Keratinocyte (primary cell): ENCODE results near the gene TICAM1. TPM values are rescaled to one million over a fixed set of nuclear protein-coding genes. Genes with fewer than 3 reads are reported as not detected.

ENCODE experiments used
- DNase-seq: peaks from one replicate; pipeline ENCODE4 v3.0.0-alpha.2; 2011; ENCODE audit warnings: low read depth, missing footprints, low spot score
- FAIRE-seq: peaks from 2 replicates; lab custom pipeline; 2011; peaks lifted over from hg19 to GRCh38; lab: Jason Lieb, UNC
- H2AFZ ChIP-seq: 2 replicates; pipeline ENCODE4 v1.6.0; 2012; ENCODE audit warnings: low read length, control low read depth, inconsistent platforms; ENCODE audit not compliant: control insufficient read depth
- H3K27ac ChIP-seq: 2 replicates; pipeline ENCODE4 v1.5.1; 2011; ENCODE audit warnings: low read length; ENCODE audit not compliant: control insufficient read depth, insufficient read depth
- H3K27me3 ChIP-seq: 3 replicates; pipeline ENCODE4 v1.6.0; 2011; ENCODE audit warnings: low read length; ENCODE audit not compliant: control insufficient read depth, insufficient read depth; ENCODE audit errors: extremely low read depth
- H3K36me3 ChIP-seq, 2 experiments: 2 replicates in 1 of 2; 3 replicates in 1 of 2; pipeline ENCODE4 v1.5.1; 2011; ENCODE audit warnings: low read length in 2 of 2, mild to moderate bottlenecking in 1 of 2; ENCODE audit not compliant: control insufficient read depth in 2 of 2, insufficient read depth in 2 of 2; ENCODE audit errors: extremely low read depth in 1 of 2
- H3K4me1 ChIP-seq: 3 replicates; pipeline ENCODE4 v1.5.1; 2011; ENCODE audit warnings: low read length; ENCODE audit not compliant: control insufficient read depth, insufficient read depth; ENCODE audit errors: extremely low read depth
- H3K4me2 ChIP-seq: 3 replicates; pipeline ENCODE4 v1.6.0; 2011; ENCODE audit warnings: low read depth, low read length; ENCODE audit not compliant: control insufficient read depth, insufficient read depth; ENCODE audit errors: extremely low read depth
- H3K4me3 ChIP-seq, 3 experiments: fragments of 200-600 bp in 1 of 3; sonication (generic) in 1 of 3; 2 replicates in 2 of 3; 3 replicates in 1 of 3; pipeline ENCODE4 v1.5.1; 2011 to 2016; ENCODE audit warnings: low read length in 3 of 3, mild to moderate bottlenecking in 3 of 3, control low read depth in 2 of 3, inconsistent platforms in 1 of 3, low read depth in 1 of 3, mixed read lengths in 1 of 3, mixed run types in 1 of 3, moderate library complexity in 1 of 3; ENCODE audit not compliant: control insufficient read depth in 2 of 3, insufficient read depth in 2 of 3; ENCODE audit errors: extremely low read depth in 1 of 3
- H3K79me2 ChIP-seq: 2 replicates; pipeline ENCODE4 v1.6.0; 2012; ENCODE audit warnings: low read length; ENCODE audit not compliant: control insufficient read depth, insufficient read depth
- H3K9ac ChIP-seq: 3 replicates; pipeline ENCODE4 v1.6.0; 2011; ENCODE audit warnings: low read length; ENCODE audit not compliant: control insufficient read depth, insufficient read depth; ENCODE audit errors: extremely low read depth
- H3K9me1 ChIP-seq: 3 replicates; pipeline ENCODE4 v1.6.0; 2011; ENCODE audit warnings: low read length; ENCODE audit not compliant: control insufficient read depth, insufficient read depth; ENCODE audit errors: extremely low read depth
- H3K9me3 ChIP-seq: 2 replicates; pipeline ENCODE4 v1.5.1; 2012; ENCODE audit warnings: low read depth, low read length; ENCODE audit not compliant: control insufficient read depth
- H4K20me1 ChIP-seq: 3 replicates; pipeline ENCODE4 v1.6.0; 2011; ENCODE audit warnings: low read length; ENCODE audit not compliant: control insufficient read depth, insufficient read depth; ENCODE audit errors: extremely low read depth
- CTCF ChIP-seq, 3 experiments: IDR thresholded peaks in 1 of 3; conservative IDR thresholded peaks in 1 of 3; optimal IDR thresholded peaks in 1 of 3; 2 replicates in 2 of 3; 3 replicates in 1 of 3; pipeline versions ENCODE3 to v1.5.1; 2011; ENCODE audit warnings: low read length in 3 of 3, mild to moderate bottlenecking in 3 of 3, moderate library complexity in 2 of 3, control low read depth in 1 of 3, inconsistent platforms in 1 of 3; ENCODE audit not compliant: insufficient read depth in 2 of 3; ENCODE audit errors: extremely low read depth in 1 of 3
- EZH2 ChIP-seq: IDR thresholded peaks from one replicate; pipeline ENCODE4 v1.6.1; 2012; ENCODE audit warnings: inconsistent platforms, mild to moderate bottlenecking, low read length, moderate library complexity
- dilution Hi-C: fragments of 300-500 bp; cut with MboI; formaldehyde crosslinking; loops from one replicate; pipeline ENCODE4 v1.7.0; 2020; ENCODE audit warnings: low sequenced_read_pairs; ENCODE audit not compliant: extremely low pct_ligation_motif_present
- polyA minus RNA-seq, 3 experiments: library from RNA; depleted of rRNA, polyadenylated mRNA; stranded (reverse); fragments of >200 nt; gene quantifications; 1 replicate in 1 of 3; 2 replicates in 1 of 3; 3 replicates in 1 of 3; pipeline ENCODE4 v1.2.3, GENCODE V29; 2011
- polyA plus RNA-seq, 5 experiments: library from polyadenylated mRNA; depleted of rRNA in 3 of 5; stranded (reverse) in 3 of 5; stranded (forward) in 1 of 5; unstranded in 1 of 5; fragments of >200 nt; gene quantifications; 1 replicate in 1 of 5; 2 replicates in 3 of 5; 3 replicates in 1 of 5; pipeline versions ENCODE4 v1.2.1 to v1.2.3, GENCODE V29; 2011 to 2012; ENCODE audit warnings: missing spikeins in 2 of 5, low read depth in 1 of 5, low replicate concordance in 1 of 5

The TICAM1 gene
- 2.1 to 2.5 TPM (median 2.2 TPM) in 3 replicates for polyA plus RNA-seq
- 15.3 TPM for polyA plus RNA-seq (2011; ENCODE audit: low read depth)
- polyA plus RNA-seq (2011; cell fraction: cytosol; rRNA removed) = 4.8 and 12.4 TPM in 2 replicates
- polyA plus RNA-seq (2011; cell fraction: nucleus; rRNA removed) = 9.6 and 17.4 TPM in 2 replicates
- polyA plus RNA-seq (2012; ENCODE audit: low replicate concordance) = 26.6 and 33.4 TPM in 2 replicates
- polyA minus RNA-seq = 1.6 to 16.6 TPM (median 2.1 TPM) in 3 replicates
- 13.0 TPM for polyA minus RNA-seq (2011; cell fraction: cytosol; rRNA and poly(A)+ RNA removed)
- 11.9 and 14.1 TPM in 2 replicates for polyA minus RNA-seq (2011; cell fraction: nucleus; rRNA and poly(A)+ RNA removed)

- peak within 1 kb of the TSS; percentile 93 for H3K27ac ChIP-seq
- peak within 1 kb of the TSS; percentile 98 to 99 (median 99) for H3K4me3 ChIP-seq
- H3K9me1 ChIP-seq = no peaks in the 10 kb centered on the region
- H3K9ac ChIP-seq = peak within 1 kb of the TSS; percentile 96
- H3K9me3 ChIP-seq = no peaks in the 10 kb centered on the region
- H3K36me3 ChIP-seq = peaks cover 0 to 4% of the 10 kb centered on the region in 2 experiments
- peaks cover 47% of the 10 kb centered on the region for H3K79me2 ChIP-seq
- no peaks in the 10 kb centered on the region for H3K27me3 ChIP-seq
- H3K4me2 ChIP-seq = peak within 1 kb of the TSS; percentile 99
- TF ChIP-seq EZH2 (no peak), CTCF (optimal IDR thresholded peaks at IDR 0.05 in 1 of 3, IDR thresholded peaks at IDR 0.05 in 1 of 3, conservative IDR thresholded peaks at IDR 0.05 in 1 of 3; ENCODE audit: extremely low read depth in 1 of 3, insufficient read depth in 2 of 3, low read length in 3 of 3) (no peak)
- FAIRE-seq (no peak), DNase-seq (no peak)
- H3K4me1 ChIP-seq = peaks cover 18% of the 10 kb centered on the region
- dilution Hi-C loops = no loop called here
- peak within 1 kb of the TSS; percentile 72 for H2AFZ ChIP-seq
- H4K20me1 ChIP-seq = peaks cover 2% of the 10 kb centered on the region
These were observed at the start of gene TICAM1 for GRCh38 chr19:4831304-4831978. Gene TICAM1, minus strand, starts transcription at chr19:4831712. Its CDS starts 13,335 bp downstream, at chr19:4818377.

- Histone ChIP-seq H3K9me3 (no peaks in the 10 kb centered on the region), H3K9ac (no peak overlapping the region), H3K4me1 (no peaks in the 10 kb centered on the region), H3K36me3 (no peaks in the 10 kb centered on the region), H3K4me2 (no peak overlapping the region), H3K27me3 (no peaks in the 10 kb centered on the region), H3K4me3 (no peak overlapping the region), H4K20me1 (no peaks in the 10 kb centered on the region), H2AFZ (no peak overlapping the region), H3K9me1 (no peaks in the 10 kb centered on the region), H3K27ac (no peak overlapping the region), H3K79me2 (no peaks in the 10 kb centered on the region)
- TF ChIP-seq EZH2 = no peak
- TF ChIP-seq CTCF (optimal IDR thresholded peaks at IDR 0.05 in 1 of 3, IDR thresholded peaks at IDR 0.05 in 1 of 3, conservative IDR thresholded peaks at IDR 0.05 in 1 of 3; ENCODE audit: extremely low read depth in 1 of 3, insufficient read depth in 2 of 3, low read length in 3 of 3) = no peak
- no peak for DNase-seq
- dilution Hi-C loops = no loop called here
- no peak for FAIRE-seq
These were observed 47.5 kb upstream of the TICAM1 start for GRCh38 chr19:4879041-4879440.
